Left ventricle myocardium inferior (tissue), 1 donor: Measurements from ENCODE around the gene ATXN10. TPM values are rescaled to one million over a fixed set of nuclear protein-coding genes. Genes with fewer than 3 reads are reported as not detected.

Experiments used
- DNase-seq: peaks from one replicate; pipeline ENCODE4 v3.0.0-alpha.2; 2020
- H3K27ac ChIP-seq: fragments of 200-600 bp; replicated peaks from 2 replicates; pipeline ENCODE4 v1.8.0; 2021
- H3K27me3 ChIP-seq: fragments of 200-600 bp; 2 replicates; pipeline ENCODE4 v1.8.0; 2021; ENCODE audit warnings: low read depth
- H3K36me3 ChIP-seq: fragments of 200-600 bp; 2 replicates; pipeline ENCODE4 v1.8.0; 2021
- H3K4me1 ChIP-seq: fragments of 200-600 bp; 2 replicates; pipeline ENCODE4 v1.8.0; 2021
- H3K4me3 ChIP-seq: fragments of 200-600 bp; 2 replicates; pipeline ENCODE4 v1.8.0; 2021; ENCODE audit warnings: mild to moderate bottlenecking, moderate library complexity
- H3K9me3 ChIP-seq: fragments of 200-600 bp; replicated peaks from 2 replicates; pipeline ENCODE4 v1.8.0; 2021
- CTCF ChIP-seq: fragments of 200-600 bp; IDR thresholded peaks from 2 replicates; pipeline ENCODE4 v1.8.0; 2021; ENCODE audit warnings: antibody characterized with exemption, mild to moderate bottlenecking, borderline replicate concordance
- intact Hi-C: fragments of 100-400 bp; cut with micrococcal nuclease; formaldehyde crosslinking; loops from one replicate; pipeline ENCODE4 v1.11.0; 2022
- total RNA-seq: library from RNA; stranded (reverse); fragmentation: NEBNext Ultra II Directional; extraction: Animal tissue kit (Norgen Biotek cat#: 25700); gene quantifications from one replicate; pipeline ENCODE4 v1.2.1, GENCODE V29; 2021
- donor health status: DM: no; HTN: yes; CAD: no; lungs with severe emphysema.

The ATXN10 gene
- total RNA-seq, 1 donor from 2014 or later, result 148 TPM

DNA sequence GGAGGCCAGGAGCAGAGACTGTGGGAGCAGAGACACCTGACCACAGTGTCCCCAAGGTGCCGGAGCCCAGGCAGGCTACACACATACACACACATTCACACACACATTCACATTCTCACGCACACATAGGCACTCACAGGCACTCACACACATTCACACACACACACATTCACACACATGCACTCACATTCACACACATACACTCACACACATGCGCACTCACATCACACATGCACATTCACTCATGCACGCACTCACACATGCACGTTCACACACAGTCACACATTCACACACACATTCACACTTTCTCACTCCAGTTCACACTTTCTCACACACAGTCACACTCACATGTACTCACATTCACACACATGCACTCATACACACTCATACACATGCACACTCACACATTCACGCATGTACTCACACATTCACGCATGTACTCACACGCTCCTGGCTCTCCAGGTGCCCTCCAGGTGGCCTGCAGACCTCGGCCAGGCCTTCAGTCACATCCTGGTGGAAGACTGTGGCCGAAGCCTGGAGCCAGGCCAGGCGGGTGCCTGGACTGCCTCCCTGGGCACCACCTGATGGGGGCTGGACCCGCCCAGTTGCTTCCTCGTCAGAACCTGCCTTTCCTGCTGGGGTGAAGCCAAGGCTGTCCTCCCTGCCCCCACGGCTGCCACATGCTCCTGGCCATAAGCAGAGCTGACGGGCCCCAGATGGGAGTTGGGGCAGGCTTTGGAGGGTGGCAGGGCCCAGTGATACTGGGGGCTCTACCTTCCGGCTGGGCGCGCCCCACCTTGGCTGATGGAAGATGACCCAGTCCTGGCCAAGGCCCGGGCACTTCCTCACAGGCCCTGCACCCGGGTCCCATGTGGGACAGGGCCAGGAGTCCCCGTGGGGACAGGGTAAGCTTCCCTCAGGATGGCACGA, 215.8 kb downstream of the ATXN10 start:
- no peak for TF ChIP-seq CTCF
- Histone ChIP-seq H3K27ac (no peak overlapping the region), H3K4me1 (peaks cover 25% of the 10 kb centered on the region), H3K36me3 (no peaks in the 10 kb centered on the region), H3K27me3 (peaks cover 90% of the 10 kb centered on the region), H3K4me3 (no peak overlapping the region), H3K9me3 (no peaks in the 10 kb centered on the region)
- intact Hi-C loops, result no loop called here
- DNase-seq, result peak; percentile 7

GRCh38 chr22:45888221-45889092, 216.8 kb downstream of the ATXN10 start:
- H3K27ac ChIP-seq, result no peak overlapping the region
- H3K9me3 ChIP-seq, result no peaks in the 10 kb centered on the region
- H3K27me3 ChIP-seq, result peaks cover 89% of the 10 kb centered on the region
- intact Hi-C loops, result no loop called here
- H3K4me1 ChIP-seq, result peaks cover 25% of the 10 kb centered on the region
- DNase-seq, result no peak
- no peak overlapping the region for H3K4me3 ChIP-seq
- no peak for TF ChIP-seq CTCF
- H3K36me3 ChIP-seq, result no peaks in the 10 kb centered on the region

DNA sequence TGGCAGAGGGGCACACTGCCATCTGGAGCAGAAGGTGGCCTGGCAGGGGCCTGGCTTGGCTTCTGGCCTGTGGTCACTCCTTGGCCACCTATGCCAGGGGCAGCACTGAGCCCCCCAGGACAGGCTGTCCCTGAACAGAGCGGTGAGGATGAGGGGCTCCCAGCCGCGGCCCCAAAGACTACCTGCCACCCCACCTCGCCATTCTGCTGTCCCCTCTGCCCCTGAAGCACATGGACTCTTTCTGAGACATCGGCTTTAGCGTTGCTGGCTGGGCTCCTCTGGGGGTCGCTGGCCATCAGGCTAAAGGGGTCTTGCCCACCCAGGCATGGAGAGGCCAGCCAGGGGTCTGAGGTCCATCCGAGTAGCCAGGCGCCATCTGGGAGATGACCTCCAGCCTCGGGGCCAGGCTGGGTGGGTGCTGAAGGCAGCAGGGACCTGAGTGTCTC, 217.5 kb downstream of the ATXN10 start:
- TF ChIP-seq CTCF, result no peak
- DNase-seq, result peak; percentile 12
- Histone ChIP-seq H3K36me3 (no peaks in the 10 kb centered on the region), H3K4me1 (peaks cover 20% of the 10 kb centered on the region), H3K27me3 (peaks cover 83% of the 10 kb centered on the region), H3K27ac (no peak overlapping the region), H3K9me3 (no peaks in the 10 kb centered on the region), H3K4me3 (no peak overlapping the region)
- intact Hi-C loops, result no loop called here

DNA sequence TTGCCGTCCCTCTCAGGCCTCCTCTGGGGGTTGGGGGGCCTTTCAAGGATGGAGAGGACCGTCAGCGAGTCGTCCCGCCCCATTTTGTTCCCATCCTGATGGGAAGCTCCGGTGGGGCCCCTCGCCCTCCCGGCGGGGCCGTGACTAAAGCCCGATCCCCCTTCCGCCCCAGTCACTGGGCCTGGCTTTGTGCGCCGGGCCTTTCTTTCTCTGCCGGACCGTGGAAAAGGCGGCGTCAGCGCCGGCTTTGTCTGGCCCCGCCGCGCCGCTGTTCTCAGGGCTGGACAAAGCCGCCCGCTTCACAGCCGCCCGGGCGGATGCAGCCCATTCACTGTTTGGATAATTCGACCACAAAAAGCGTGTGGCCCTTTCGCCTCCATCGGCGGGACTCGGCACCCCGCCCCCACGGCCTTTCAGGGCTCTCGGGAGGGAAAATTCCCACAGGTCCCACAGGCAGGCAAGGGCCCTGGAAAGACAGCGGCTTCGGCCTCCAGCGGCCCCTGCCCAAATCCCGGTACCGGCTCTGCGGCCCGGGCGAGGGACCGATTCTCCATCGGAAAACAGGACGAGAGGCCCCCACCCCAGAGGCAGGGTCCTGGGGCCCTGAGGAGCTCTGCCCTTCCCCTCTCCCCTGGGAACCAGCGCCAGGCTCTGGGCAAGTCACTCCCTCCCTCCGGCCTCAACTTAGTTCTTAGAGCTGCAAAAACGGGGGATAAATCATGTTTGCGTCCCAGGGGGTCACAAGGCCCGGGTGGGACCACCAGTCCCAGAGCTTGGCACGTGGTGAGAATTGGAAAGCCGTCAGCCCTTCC, 218.1 kb downstream of the ATXN10 start:
- TF ChIP-seq CTCF, result no peak

GRCh38 chr22:45890351-45890635, 218.7 kb downstream of the ATXN10 start:
- H3K4me3 ChIP-seq, result no peak overlapping the region
- H3K4me1 ChIP-seq, result peaks cover 9% of the 10 kb centered on the region
- H3K36me3 ChIP-seq, result no peaks in the 10 kb centered on the region
- H3K27me3 ChIP-seq, result peaks cover 71% of the 10 kb centered on the region
- intact Hi-C loops, result no loop called here
- no peak for DNase-seq
- no peaks in the 10 kb centered on the region for H3K9me3 ChIP-seq
- no peak overlapping the region for H3K27ac ChIP-seq
- TF ChIP-seq CTCF, result no peak

More for the DNA sequence above, 218.1 kb downstream of the ATXN10 start:
- DNase-seq, result peak; percentile 12
- H3K4me1 ChIP-seq, result peaks cover 14% of the 10 kb centered on the region
- H3K4me3 ChIP-seq, result no peak overlapping the region
- H3K27ac ChIP-seq, result no peak overlapping the region
- intact Hi-C loops, result no loop called here
- H3K27me3 ChIP-seq, result peaks cover 76% of the 10 kb centered on the region
- no peaks in the 10 kb centered on the region for H3K36me3 ChIP-seq
- no peaks in the 10 kb centered on the region for H3K9me3 ChIP-seq
